SK-N-SH treated with all-trans-retinoic acid at 6 μM for 48 hours (cell line): ENCODE measurements around the gene SBSN.

Experiments used
- ATAC-seq: fragments of 200-7000 bp; cut with Tn5 transposase; 3 replicates; pipeline ENCODE4 v1.9.1; 2020; ENCODE audit warnings: mild to moderate bottlenecking, moderate library complexity
- ARNTL ChIP-seq: fragments of 450-650 bp; formaldehyde crosslinking; IDR thresholded peaks from 2 replicates; pipeline ENCODE4 v1.5.0; 2020; ENCODE audit warnings: low read depth, mild to moderate bottlenecking, moderate library complexity, borderline replicate concordance
- BACH2 ChIP-seq: fragments of 250-450 bp; sonication (Bioruptor Pico); IDR thresholded peaks from 2 replicates; pipeline ENCODE4 v1.9.0; 2021; ENCODE audit warnings: mild to moderate bottlenecking, borderline replicate concordance
- CSDC2 ChIP-seq: fragments of 250-450 bp; sonication (Bioruptor Pico); IDR thresholded peaks from 2 replicates; pipeline ENCODE4 v1.5.0; 2020; ENCODE audit warnings: mild to moderate bottlenecking, moderate library complexity
- ESRRG ChIP-seq: fragments of 250-450 bp; sonication (Bioruptor Pico); IDR thresholded peaks from 2 replicates; pipeline ENCODE4 v1.6.1; 2021; ENCODE audit warnings: mild to moderate bottlenecking
- GLIS3 ChIP-seq: fragments of 250-450 bp; sonication (Bioruptor Pico); IDR thresholded peaks from 2 replicates; pipeline ENCODE4 v1.5.0; 2020; ENCODE audit warnings: mild to moderate bottlenecking, moderate library complexity
- OSR1 ChIP-seq: fragments of 250-450 bp; sonication (Bioruptor Pico); IDR thresholded peaks from 2 replicates; pipeline ENCODE4 v1.8.0; 2022; ENCODE audit warnings: moderate library complexity, mild to moderate bottlenecking, inconsistent platforms
- PATZ1 ChIP-seq: fragments of 250-450 bp; sonication (Bioruptor Pico); IDR thresholded peaks from 2 replicates; pipeline ENCODE4 v1.8.0; 2020; ENCODE audit warnings: mild to moderate bottlenecking, moderate library complexity, borderline replicate concordance
- PPARA ChIP-seq: fragments of 250-450 bp; sonication (Bioruptor Pico); IDR thresholded peaks from 2 replicates; pipeline ENCODE4 v1.5.0; 2020; ENCODE audit warnings: mild to moderate bottlenecking, borderline replicate concordance
- RARB ChIP-seq: fragments of 250-450 bp; sonication (Bioruptor Pico); IDR thresholded peaks from 2 replicates; pipeline ENCODE4 v1.8.0; 2021; ENCODE audit warnings: mild to moderate bottlenecking, moderate library complexity
- SNAI2 ChIP-seq: fragments of 250-450 bp; sonication (Bioruptor Pico); IDR thresholded peaks from 2 replicates; pipeline ENCODE4 v1.5.0; 2020; ENCODE audit warnings: mild to moderate bottlenecking, moderate library complexity
- TOX ChIP-seq: fragments of 250-450 bp; sonication (Bioruptor Pico); IDR thresholded peaks from 2 replicates; pipeline ENCODE4 v1.8.0; 2021; ENCODE audit warnings: mild to moderate bottlenecking, moderate library complexity, borderline replicate concordance
- TSHZ2 ChIP-seq: fragments of 250-450 bp; sonication (Bioruptor Pico); IDR thresholded peaks from 2 replicates; pipeline ENCODE4 v1.5.0; 2020; ENCODE audit warnings: mild to moderate bottlenecking, moderate library complexity
- ZC3H10 ChIP-seq: fragments of 250-450 bp; sonication (Bioruptor Pico); IDR thresholded peaks from 2 replicates; pipeline ENCODE4 v1.5.1; 2021; ENCODE audit warnings: mild to moderate bottlenecking, moderate library complexity
- ZFP30 ChIP-seq: fragments of 450-650 bp; formaldehyde crosslinking; IDR thresholded peaks from 2 replicates; pipeline ENCODE4 v1.5.0; 2022; ENCODE audit warnings: mild to moderate bottlenecking, moderate library complexity
- ZNF8 ChIP-seq: fragments of 450-650 bp; formaldehyde crosslinking; IDR thresholded peaks from 2 replicates; pipeline ENCODE4 v1.5.0; 2020; ENCODE audit warnings: mild to moderate bottlenecking, moderate library complexity
- TF ChIP-seq, protein P1 (sequence below): fragments of 250-450 bp; sonication (Bioruptor Pico); IDR thresholded peaks from 2 replicates; pipeline ENCODE4 v1.5.1; 2020; ENCODE audit warnings: low read depth, mild to moderate bottlenecking, moderate library complexity
- TF ChIP-seq, protein P2 (sequence below): fragments of 250-450 bp; sonication (Bioruptor Pico); IDR thresholded peaks from 2 replicates; pipeline ENCODE4 v1.8.0; 2021; ENCODE audit warnings: low read depth, mild to moderate bottlenecking, moderate library complexity, borderline replicate concordance
- TF ChIP-seq, protein P3 (sequence below): fragments of 250-450 bp; sonication (Bioruptor Pico); IDR thresholded peaks from 2 replicates; pipeline ENCODE4 v1.5.1; 2021; ENCODE audit warnings: mild to moderate bottlenecking, moderate library complexity

Gene SBSN

DNA sequence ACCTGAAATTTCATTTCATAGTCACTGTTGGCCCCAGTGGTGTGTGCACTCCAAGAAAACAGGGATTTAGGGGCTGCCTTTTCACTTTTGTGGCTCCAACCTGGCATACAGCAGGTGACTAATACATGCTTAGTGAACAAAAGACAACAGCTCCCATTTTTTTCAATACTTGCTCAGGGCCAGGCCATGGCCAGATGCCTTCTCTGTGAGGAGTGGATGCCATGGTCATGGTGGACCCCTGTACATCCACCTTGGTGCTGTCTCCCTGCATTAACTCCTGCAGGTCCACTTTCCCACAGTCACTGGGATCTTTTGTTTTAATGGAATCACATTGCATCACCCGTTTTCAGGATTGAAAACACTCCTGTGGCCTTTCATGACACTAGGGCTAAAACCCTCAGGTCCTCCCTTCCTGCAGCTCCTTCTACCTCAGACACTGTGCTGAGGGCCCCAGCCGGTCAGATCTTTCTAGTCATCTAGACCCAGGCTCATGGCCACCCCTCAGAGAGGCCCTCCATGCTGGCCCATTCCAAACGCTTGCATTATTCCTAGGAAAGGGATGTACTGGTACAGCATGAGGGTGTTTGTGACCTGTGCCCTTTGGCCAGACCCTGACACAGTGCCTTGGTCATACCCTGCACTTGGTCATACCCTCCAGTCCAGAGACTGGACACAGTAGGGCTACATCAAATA lies 16.1 kb upstream of the SBSN start:
- TF ChIP-seq, protein P1, sequence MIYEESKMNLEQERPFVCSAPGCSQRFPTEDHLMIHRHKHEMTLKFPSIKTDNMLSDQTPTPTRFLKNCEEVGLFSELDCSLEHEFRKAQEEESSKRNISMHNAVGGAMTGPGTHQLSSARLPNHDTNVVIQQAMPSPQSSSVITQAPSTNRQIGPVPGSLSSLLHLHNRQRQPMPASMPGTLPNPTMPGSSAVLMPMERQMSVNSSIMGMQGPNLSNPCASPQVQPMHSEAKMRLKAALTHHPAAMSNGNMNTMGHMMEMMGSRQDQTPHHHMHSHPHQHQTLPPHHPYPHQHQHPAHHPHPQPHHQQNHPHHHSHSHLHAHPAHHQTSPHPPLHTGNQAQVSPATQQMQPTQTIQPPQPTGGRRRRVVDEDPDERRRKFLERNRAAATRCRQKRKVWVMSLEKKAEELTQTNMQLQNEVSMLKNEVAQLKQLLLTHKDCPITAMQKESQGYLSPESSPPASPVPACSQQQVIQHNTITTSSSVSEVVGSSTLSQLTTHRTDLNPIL (CRISPR knock-in tag) = no peak
- TF ChIP-seq RARB (CRISPR knock-in tag) (no peak), ZFP30 (no peak), ESRRG (CRISPR knock-in tag) (no peak), CSDC2 (CRISPR knock-in tag) (no peak), TOX (CRISPR knock-in tag) (no peak), ARNTL (CRISPR knock-in tag) (no peak), PATZ1 (CRISPR knock-in tag) (no peak), GLIS3 (CRISPR knock-in tag) (no peak), PPARA (CRISPR knock-in tag) (no peak), BACH2 (no peak), SNAI2 (no peak), TSHZ2 (CRISPR knock-in tag) (no peak)
- TF ChIP-seq, protein P2, sequence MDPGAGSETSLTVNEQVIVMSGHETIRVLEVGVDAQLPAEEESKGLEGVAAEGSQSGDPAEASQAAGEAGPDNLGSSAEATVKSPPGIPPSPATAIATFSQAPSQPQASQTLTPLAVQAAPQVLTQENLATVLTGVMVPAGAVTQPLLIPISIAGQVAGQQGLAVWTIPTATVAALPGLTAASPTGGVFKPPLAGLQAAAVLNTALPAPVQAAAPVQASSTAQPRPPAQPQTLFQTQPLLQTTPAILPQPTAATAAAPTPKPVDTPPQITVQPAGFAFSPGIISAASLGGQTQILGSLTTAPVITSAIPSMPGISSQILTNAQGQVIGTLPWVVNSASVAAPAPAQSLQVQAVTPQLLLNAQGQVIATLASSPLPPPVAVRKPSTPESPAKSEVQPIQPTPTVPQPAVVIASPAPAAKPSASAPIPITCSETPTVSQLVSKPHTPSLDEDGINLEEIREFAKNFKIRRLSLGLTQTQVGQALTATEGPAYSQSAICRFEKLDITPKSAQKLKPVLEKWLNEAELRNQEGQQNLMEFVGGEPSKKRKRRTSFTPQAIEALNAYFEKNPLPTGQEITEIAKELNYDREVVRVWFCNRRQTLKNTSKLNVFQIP (CRISPR knock-in tag) = no peak
- TF ChIP-seq, protein P3, sequence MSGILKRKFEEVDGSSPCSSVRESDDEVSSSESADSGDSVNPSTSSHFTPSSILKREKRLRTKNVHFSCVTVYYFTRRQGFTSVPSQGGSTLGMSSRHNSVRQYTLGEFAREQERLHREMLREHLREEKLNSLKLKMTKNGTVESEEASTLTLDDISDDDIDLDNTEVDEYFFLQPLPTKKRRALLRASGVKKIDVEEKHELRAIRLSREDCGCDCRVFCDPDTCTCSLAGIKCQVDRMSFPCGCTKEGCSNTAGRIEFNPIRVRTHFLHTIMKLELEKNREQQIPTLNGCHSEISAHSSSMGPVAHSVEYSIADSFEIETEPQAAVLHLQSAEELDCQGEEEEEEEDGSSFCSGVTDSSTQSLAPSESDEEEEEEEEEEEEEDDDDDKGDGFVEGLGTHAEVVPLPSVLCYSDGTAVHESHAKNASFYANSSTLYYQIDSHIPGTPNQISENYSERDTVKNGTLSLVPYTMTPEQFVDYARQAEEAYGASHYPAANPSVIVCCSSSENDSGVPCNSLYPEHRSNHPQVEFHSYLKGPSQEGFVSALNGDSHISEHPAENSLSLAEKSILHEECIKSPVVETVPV (CRISPR knock-in tag) = no peak
- TF ChIP-seq, all 23 proteins: peak for 0
- no peak for ATAC-seq

DNA sequence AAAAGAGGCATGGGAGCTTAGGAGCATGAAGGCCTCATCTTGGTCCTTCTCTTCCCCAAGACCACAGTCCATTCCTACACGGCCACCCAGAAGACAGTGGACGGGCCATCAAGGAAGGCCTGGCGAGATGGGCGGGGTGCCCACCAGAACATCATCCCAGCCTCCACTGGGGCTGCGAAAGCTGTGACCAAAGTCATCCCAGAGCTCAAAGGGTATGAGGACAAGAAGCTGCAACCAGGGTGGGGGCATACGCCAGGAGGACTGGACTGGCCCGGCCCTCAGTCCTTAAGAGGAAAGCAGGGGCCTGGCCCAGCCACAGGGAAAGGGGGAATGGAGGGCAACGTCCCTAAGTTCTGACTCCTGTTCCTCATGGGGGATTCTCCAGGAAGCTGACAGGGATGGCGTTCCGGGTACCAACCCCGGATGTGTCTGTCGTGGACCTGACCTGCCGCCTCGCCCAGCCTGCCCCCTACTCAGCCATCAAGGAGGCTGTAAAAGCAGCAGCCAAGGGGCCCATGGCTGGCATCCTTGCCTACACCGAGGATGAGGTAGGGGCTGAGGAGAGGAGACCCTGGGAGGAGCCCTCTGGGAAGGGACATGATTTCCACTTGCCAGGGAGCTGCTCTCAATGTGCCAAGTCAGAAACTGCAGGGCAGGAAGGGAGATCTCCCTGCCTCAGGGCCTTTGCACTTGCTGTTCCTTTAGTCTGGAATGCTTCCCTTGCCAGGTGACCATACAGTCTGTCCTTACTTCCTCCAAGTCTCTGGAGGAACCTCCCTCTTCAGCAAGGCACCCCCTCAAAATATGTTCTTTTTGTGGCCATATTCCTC lies 15.4 kb upstream of the SBSN start:
- ATAC-seq = no peak
- TF ChIP-seq PPARA (CRISPR knock-in tag) = no peak
- TF ChIP-seq SNAI2 = no peak
- TF ChIP-seq OSR1 (CRISPR knock-in tag) = no peak
- TF ChIP-seq GLIS3 (CRISPR knock-in tag) = no peak
- TF ChIP-seq, protein P2 (CRISPR knock-in tag) = no peak
- TF ChIP-seq RARB (CRISPR knock-in tag) = no peak
- no peak for TF ChIP-seq ZC3H10
- no peak for TF ChIP-seq TOX (CRISPR knock-in tag)
- no peak for TF ChIP-seq ZNF8 (CRISPR knock-in tag)
- no peak for TF ChIP-seq ESRRG (CRISPR knock-in tag)
- TF ChIP-seq ARNTL (CRISPR knock-in tag) = no peak
